HG03159 (cell line): Measurements from ENCODE around the gene RUSC1.
A peak's percentile ranks its signal among the peaks of the same experiment; 100 is the strongest.
"Not testable (repeated sequence)": the region's sequence is repeated elsewhere in the genome, so short reads cannot be mapped to it uniquely, and the experiment has no call there.

ENCODE experiments used
- ATAC-seq: cut with Tn5 transposase; IDR thresholded peaks from one replicate; pipeline ENCODE4 v1.9.1; 2021; ENCODE audit warnings: mild to moderate bottlenecking, moderate library complexity; ENCODE audit not compliant: unreplicated experiment

The RUSC1 gene, protein sequence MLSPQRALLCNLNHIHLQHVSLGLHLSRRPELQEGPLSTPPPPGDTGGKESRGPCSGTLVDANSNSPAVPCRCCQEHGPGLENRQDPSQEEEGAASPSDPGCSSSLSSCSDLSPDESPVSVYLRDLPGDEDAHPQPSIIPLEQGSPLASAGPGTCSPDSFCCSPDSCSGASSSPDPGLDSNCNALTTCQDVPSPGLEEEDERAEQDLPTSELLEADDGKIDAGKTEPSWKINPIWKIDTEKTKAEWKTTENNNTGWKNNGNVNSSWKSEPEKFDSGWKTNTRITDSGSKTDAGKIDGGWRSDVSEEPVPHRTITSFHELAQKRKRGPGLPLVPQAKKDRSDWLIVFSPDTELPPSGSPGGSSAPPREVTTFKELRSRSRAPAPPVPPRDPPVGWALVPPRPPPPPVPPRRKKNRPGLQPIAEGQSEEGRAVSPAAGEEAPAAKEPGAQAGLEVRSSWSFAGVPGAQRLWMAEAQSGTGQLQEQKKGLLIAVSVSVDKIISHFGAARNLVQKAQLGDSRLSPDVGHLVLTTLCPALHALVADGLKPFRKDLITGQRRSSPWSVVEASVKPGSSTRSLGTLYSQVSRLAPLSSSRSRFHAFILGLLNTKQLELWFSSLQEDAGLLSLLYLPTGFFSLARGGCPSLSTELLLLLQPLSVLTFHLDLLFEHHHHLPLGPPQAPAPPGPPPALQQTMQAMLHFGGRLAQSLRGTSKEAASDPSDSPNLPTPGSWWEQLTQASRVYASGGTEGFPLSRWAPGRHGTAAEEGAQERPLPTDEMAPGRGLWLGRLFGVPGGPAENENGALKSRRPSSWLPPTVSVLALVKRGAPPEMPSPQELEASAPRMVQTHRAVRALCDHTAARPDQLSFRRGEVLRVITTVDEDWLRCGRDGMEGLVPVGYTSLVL

GRCh38 chr1:155320661-155321617, at the start of gene RUSC1:
Gene RUSC1, plus strand, starts transcription at chr1:155320894. Its CDS starts 880 bp downstream, at chr1:155321774.
- ATAC-seq, result no peak

- ATAC-seq, result no peak
Observed at GRCh38 chr1:155272466-155273342, 48.0 kb upstream of the RUSC1 start.

GRCh38 chr1:155273343-155274245, 47.1 kb upstream of the RUSC1 start, which contains the start of gene CLK2:
Gene CLK2, minus strand, starts transcription at chr1:155273504. Its CDS starts 2,527 bp downstream, at chr1:155270977.
- peak; percentile 71 for ATAC-seq

DNA sequence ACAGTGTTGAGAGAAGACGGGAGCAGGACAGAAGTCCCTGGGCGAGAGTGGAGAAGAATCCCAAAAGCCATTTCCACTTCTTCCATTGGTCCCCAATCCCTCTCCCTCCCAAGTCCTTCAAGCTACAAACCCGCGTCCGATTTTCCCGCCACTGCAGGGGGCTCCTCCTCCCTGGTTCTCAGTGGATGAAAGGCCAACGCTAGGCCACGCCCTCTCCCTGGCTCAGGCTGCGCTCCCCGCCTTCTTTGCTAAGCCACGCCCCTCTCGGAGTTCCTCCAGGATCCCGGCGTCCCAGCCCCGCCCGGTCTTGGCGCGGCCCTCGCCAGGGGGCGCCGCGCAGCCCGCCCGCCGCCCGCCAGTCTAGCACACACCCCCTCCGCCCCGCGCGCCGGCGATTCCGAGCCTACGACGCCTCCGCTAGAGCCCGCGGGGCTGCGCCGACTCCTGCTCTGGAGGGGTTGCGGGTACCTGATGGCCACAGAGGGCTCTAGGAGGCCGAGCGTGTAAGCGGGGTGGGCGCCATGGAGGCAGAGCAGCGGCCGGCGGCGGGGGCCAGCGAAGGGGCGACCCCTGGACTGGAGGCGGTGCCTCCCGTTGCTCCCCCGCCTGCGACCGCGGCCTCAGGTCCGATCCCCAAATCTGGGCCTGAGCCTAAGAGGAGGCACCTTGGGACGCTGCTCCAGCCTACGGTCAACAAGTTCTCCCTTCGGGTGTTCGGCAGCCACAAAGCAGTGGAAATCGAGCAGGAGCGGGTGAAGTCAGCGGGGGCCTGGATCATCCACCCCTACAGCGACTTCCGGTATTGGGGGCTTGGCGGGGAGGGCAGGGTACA, 43.4 kb upstream of the RUSC1 start, which contains the start of gene HCN3:
HCN3 (plus strand) TSS at position 394 of the 832 bp plus-strand sequence; CDS start at position 522, 128 bp downstream.
- ATAC-seq, result peak; percentile 58

DNA sequence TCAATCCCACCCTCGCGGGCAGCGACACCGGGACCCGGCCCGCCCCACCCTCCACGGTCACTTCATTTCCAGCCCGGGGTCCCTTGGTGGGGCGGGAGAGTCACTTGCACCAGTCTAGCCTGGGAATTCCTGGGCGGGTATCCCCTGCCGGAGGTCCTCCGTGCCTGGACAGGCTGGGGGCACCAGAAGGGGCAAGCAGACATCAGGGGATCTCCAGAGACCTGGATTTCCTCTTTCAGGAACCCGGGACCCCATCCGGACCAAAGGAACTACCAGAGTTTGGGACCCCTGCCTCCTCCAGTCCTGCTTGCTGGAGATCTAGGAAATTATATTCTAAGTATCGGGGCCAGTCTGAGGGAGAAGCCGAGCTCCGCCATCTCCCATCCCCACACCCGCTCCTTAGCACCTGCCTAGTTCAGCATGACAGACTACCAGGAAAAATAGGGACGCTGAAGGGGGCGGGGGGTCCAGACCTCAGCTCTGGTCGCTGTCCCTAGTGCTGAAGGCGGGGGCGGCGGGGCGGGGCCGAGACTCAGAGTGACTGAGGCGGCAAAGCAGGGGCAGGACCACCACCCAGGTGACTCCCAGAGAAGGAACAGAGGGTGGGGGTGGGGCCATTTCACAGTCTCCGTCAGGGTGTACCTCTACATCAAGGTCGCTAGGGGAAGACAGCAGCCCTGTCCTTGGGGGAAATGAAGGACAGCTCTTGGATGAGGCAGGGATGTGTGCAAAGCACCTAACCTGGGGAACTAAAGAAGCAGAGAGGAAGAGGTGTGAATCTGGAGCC, 42.6 kb upstream of the RUSC1 start:
- no peak for ATAC-seq

GRCh38 chr1:155278689-155279160, 42.0 kb upstream of the RUSC1 start:
- no peak for ATAC-seq

DNA sequence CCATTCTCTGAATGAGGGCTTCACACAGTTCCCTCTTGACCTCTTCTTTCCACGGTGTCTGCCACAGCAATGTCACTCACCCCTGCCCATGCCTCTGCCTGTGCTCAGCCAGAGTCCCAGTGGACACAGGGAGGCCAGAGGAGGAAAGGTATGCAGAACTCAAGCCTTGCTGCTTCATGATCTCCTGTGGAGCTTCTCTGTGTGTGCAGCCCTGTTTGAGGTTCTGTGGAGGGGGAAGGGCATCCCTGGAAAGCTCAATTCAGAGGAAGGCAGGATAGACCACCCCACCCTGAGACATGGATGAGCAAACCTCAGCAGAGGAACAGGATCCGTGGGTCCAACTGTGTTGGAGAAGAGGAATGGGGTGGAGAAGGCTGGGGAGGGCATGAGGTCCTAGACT, 41.4 kb upstream of the RUSC1 start:
- ATAC-seq, result no peak

DNA sequence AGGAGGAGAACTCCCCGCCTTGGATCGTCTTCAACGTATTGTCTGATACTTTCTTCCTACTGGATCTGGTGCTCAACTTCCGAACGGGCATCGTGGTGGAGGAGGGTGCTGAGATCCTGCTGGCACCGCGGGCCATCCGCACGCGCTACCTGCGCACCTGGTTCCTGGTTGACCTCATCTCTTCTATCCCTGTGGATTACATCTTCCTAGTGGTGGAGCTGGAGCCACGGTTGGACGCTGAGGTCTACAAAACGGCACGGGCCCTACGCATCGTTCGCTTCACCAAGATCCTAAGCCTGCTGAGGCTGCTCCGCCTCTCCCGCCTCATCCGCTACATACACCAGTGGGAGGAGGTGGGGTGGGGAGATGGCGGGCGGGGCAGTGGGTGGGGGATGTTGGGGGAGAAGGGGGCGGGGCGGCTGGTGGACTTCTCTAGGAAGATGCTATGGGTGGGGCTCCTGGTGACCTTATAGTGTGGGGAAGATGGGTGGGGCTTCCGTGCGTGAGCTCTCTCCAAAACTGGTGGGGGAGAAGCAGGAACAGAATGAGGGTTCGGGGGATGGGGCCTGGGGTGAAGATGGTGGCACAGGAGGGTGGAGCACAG, 38.1 kb upstream of the RUSC1 start:
- no peak for ATAC-seq

DNA sequence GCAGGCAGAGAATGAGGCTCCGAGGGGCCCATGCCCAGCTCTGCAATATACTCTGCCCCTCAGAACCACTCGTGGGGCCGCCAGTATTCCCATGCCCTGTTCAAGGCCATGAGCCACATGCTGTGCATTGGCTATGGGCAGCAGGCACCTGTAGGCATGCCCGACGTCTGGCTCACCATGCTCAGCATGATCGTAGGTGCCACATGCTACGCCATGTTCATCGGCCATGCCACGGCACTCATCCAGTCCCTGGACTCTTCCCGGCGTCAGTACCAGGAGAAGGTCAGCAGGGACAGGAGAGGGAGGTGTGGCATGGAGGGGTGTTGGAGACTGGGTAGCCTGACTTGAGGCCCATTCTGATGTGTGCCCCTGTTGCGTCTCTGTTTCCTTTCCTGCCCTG, 36.2 kb upstream of the RUSC1 start:
- ATAC-seq, result no peak

GRCh38 chr1:155285063-155285462, 35.6 kb upstream of the RUSC1 start:
- ATAC-seq, result no peak

GRCh38 chr1:155285631-155286044, 35.1 kb upstream of the RUSC1 start:
- ATAC-seq, result no peak

DNA sequence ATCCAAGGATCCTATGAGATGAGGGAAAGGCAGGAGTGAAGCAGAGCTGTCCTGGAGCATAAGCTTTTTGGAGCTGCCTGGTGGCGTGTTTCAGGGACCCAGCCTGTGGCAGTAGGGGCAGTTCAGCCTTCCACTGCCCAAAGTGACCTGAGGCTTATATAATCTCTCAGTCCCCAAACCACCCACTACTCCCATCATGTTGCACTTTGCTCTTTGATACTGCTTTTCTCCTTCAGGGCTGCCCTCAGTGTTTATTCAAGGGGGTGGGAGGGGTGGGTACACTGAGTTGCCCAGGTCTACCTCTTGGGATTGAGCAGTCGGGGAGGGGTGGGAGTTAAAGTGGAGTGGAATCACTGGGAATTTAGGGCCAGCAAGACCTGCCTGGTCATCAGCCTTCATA, 34.1 kb upstream of the RUSC1 start:
- no peak for ATAC-seq

DNA sequence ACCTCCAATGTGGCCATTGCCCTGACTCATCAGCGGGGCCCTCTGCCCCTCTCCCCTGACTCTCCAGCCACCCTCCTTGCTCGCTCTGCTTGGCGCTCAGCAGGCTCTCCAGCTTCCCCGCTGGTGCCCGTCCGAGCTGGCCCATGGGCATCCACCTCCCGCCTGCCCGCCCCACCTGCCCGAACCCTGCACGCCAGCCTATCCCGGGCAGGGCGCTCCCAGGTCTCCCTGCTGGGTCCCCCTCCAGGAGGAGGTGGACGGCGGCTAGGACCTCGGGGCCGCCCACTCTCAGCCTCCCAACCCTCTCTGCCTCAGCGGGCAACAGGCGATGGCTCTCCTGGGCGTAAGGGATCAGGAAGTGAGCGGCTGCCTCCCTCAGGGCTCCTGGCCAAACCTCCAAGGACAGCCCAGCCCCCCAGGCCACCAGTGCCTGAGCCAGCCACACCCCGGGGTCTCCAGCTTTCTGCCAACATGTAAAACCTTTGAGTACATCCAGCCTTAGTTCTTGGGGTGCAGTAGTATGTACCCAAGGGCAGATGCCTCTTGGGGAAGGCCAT, 32.6 kb upstream of the RUSC1 start:
- ATAC-seq, result no peak

GRCh38 chr1:155291006-155291405, 29.7 kb upstream of the RUSC1 start:
- not testable (repeated sequence) for ATAC-seq

DNA sequence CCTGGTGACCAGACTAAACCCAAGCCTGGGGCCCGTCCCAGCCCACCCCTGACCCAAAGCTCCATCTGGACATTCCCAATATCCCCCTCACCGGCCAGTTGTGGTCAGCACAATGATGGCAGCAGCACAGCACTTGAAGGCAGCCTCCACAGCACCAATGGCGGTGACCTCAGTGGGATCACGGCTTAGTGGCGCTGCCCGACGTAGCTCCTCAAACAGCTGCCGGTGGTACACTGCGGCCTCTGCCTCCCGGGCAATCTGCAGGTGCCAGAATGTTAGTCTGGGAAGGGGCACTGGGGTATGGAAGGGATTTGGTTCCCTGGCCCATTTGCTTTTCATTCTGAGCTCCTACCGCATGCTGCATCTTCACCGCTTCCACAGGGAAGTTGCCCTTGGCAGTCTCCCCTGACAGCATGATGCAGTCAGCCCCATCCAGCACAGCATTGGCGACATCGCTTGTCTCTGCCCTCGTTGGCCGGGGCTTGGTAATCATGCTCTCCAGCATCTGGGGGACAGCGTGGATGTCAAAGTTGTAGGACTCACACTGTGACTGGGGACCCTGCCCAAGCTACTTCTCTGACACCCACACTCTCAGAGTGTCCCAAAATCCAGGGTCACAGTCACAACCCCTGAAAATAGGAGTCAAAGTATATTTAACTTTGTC, 27.5 kb upstream of the RUSC1 start:
- ATAC-seq, result no peak
